Measurements from ENCODE around the gene SLC12A6.

- no peak for TF ChIP-seq CTCF (IDR thresholded peaks at IDR 0.05)
- no peak for TF ChIP-seq POLR2A (IDR thresholded peaks at IDR 0.05)
Observed at GRCh38 chr15:34240537-34240936, 97.0 kb downstream of the SLC12A6 start.
